CD14-positive monocyte (primary cell): Measurements from ENCODE around the gene GNG5. TPM values are rescaled to one million over a fixed set of nuclear protein-coding genes. Genes with fewer than 3 reads are reported as not detected.
A peak's percentile ranks its signal among the peaks of the same experiment; 100 is the strongest.

Source experiments
- DNase-seq, 3 donors: peaks; one replicate each; pipeline ENCODE4 v3.0.0-alpha.2; 2011 to 2022
- H2AFZ ChIP-seq: 2 replicates; pipeline ENCODE4 v1.6.0; 2012; ENCODE audit warnings: mild to moderate bottlenecking, low read depth, low read length, inconsistent platforms; ENCODE audit not compliant: insufficient read depth, poor library complexity, severe bottlenecking
- H3K27ac ChIP-seq, 2 donors: 1 replicate in 1 of 2; 2 replicates in 1 of 2; pipeline ENCODE4 v1.5.1; 2012 to 2013; ENCODE audit warnings: low read length in 2 of 2, control low read depth in 1 of 2, inconsistent platforms in 1 of 2, low read depth in 1 of 2, mild to moderate bottlenecking in 1 of 2
- H3K27me3 ChIP-seq, 2 donors: one replicate each; pipeline versions ENCODE4 v1.6.0 to v1.6.1; 2011 to 2013; ENCODE audit warnings: low read length in 2 of 2; ENCODE audit not compliant: control insufficient read depth in 2 of 2, insufficient read depth in 2 of 2
- H3K36me3 ChIP-seq, 2 donors: replicated peaks in 1 of 2; 1 replicate in 1 of 2; 2 replicates in 1 of 2; pipeline versions ENCODE4 v1.5.1 to v1.6.1; 2012 to 2013; ENCODE audit warnings: low read length in 2 of 2, control low read depth in 1 of 2, inconsistent platforms in 1 of 2, mild to moderate bottlenecking in 1 of 2; ENCODE audit not compliant: insufficient read depth in 2 of 2, control insufficient read depth in 1 of 2
- H3K4me1 ChIP-seq, 2 donors: 1 replicate in 1 of 2; 2 replicates in 1 of 2; pipeline versions ENCODE4 v1.5.1 to v1.6.1; 2012 to 2013; ENCODE audit warnings: low read length in 2 of 2, control low read depth in 1 of 2, inconsistent platforms in 1 of 2, mild to moderate bottlenecking in 1 of 2, moderate library complexity in 1 of 2; ENCODE audit not compliant: insufficient read depth in 2 of 2, control insufficient read depth in 1 of 2
- H3K4me2 ChIP-seq: replicated peaks from 2 replicates; pipeline ENCODE3; 2012; ENCODE audit warnings: low read length, moderate library complexity, mild to moderate bottlenecking; ENCODE audit not compliant: poor library complexity, severe bottlenecking; ENCODE audit errors: extremely low read depth
- H3K4me3 ChIP-seq, 3 experiments: fragments of 200-600 bp in 1 of 3; sonication (generic) in 1 of 3; replicated peaks in 1 of 3; 1 replicate in 2 of 3; 2 replicates in 1 of 3; pipeline ENCODE4 v1.5.1; 2011 to 2013; ENCODE audit warnings: low read length in 3 of 3, mild to moderate bottlenecking in 3 of 3, control low read depth in 2 of 3, low read depth in 2 of 3, inconsistent platforms in 1 of 3, moderate library complexity in 1 of 3
- H3K79me2 ChIP-seq: 2 replicates; pipeline ENCODE4 v1.6.0; 2012; ENCODE audit warnings: mild to moderate bottlenecking, control low read depth, inconsistent platforms, low read length, moderate library complexity; ENCODE audit not compliant: insufficient read depth
- H3K9ac ChIP-seq: 2 replicates; pipeline ENCODE4 v1.6.0; 2017; ENCODE audit warnings: low read length, mild to moderate bottlenecking; ENCODE audit not compliant: insufficient read depth, poor library complexity, severe bottlenecking
- H3K9me3 ChIP-seq, 2 donors: replicated peaks in 1 of 2; 1 replicate in 1 of 2; 2 replicates in 1 of 2; pipeline versions ENCODE4 v1.5.1 to v1.6.1; 2012 to 2013; ENCODE audit warnings: low read length in 2 of 2, control low read depth in 1 of 2; ENCODE audit not compliant: control insufficient read depth in 1 of 2, insufficient read depth in 1 of 2
- H4K20me1 ChIP-seq: 2 replicates; pipeline ENCODE4 v1.6.0; 2012; ENCODE audit warnings: mild to moderate bottlenecking, low read length, control low read depth, moderate library complexity; ENCODE audit not compliant: insufficient read depth
- H3K27ac Mint-ChIP-seq, 7 donors: one replicate each; pipeline ENCODE4 v1.8.0; 2020; ENCODE audit warnings: mild to moderate bottlenecking in 7 of 7, mixed read lengths in 7 of 7, moderate library complexity in 6 of 7, inconsistent platforms in 2 of 7
- H3K27me3 Mint-ChIP-seq, 3 donors: one replicate each; pipeline ENCODE4 v1.8.0; 2021 to 2022; ENCODE audit warnings: low read depth in 3 of 3, mild to moderate bottlenecking in 3 of 3, mixed read lengths in 3 of 3, moderate library complexity in 3 of 3, inconsistent platforms in 1 of 3
- H3K36me3 Mint-ChIP-seq, 2 donors: one replicate each; pipeline ENCODE4 v1.8.0; 2020; ENCODE audit warnings: mixed read lengths in 2 of 2, inconsistent platforms in 1 of 2, mild to moderate bottlenecking in 1 of 2
- H3K4me1 Mint-ChIP-seq: one replicate; pipeline ENCODE4 v1.8.0; 2020; ENCODE audit warnings: mild to moderate bottlenecking, mixed read lengths
- H3K4me3 Mint-ChIP-seq, 2 donors: one replicate each; pipeline ENCODE4 v1.8.0; 2020; ENCODE audit warnings: mild to moderate bottlenecking in 2 of 2, mixed read lengths in 2 of 2, moderate library complexity in 1 of 2
- H3K9me3 Mint-ChIP-seq, 7 donors: one replicate each; pipeline ENCODE4 v1.8.0; 2020 to 2022; ENCODE audit warnings: mixed read lengths in 7 of 7, mild to moderate bottlenecking in 6 of 7, moderate library complexity in 6 of 7, inconsistent platforms in 2 of 7
- WGBS: methylation state at CpG from one replicate; pipeline ENCODE4 v1.1.5; 2013; ENCODE audit warnings: missing lambda C conversion rate; ENCODE audit not compliant: insufficient coverage; 5-methylcytosine and 5-hydroxymethylcytosine counted together
- intact Hi-C, 2 donors: fragments of 100-400 bp; cut with micrococcal nuclease; formaldehyde crosslinking; loops; one replicate each; pipeline versions ENCODE4 v1.15.0 to v1.15.1; 2023
- polyA plus RNA-seq, 3 donors: library from polyadenylated mRNA; depleted of rRNA in 1 of 3; unstranded in 2 of 3; stranded (reverse) in 1 of 3; fragments of 300-500 nt in 2 of 3; fragments of >200 nt in 1 of 3; fragmentation: Illumina TruSeq in 2 of 3; gene quantifications; 1 replicate in 2 of 3; 2 replicates in 1 of 3; pipeline ENCODE4 v1.2.3, GENCODE V29; 2012 to 2021
- TF ChIP-seq, protein P1 (sequence below): fragments of 200-600 bp; IDR thresholded peaks from one replicate; pipeline ENCODE4 v1.8.0; 2022; ENCODE audit warnings: antibody characterized with exemption, mild to moderate bottlenecking

The GNG5 gene
- polyA plus RNA-seq, 3 donors: 135 to 555 (median 377) TPM

DNA sequence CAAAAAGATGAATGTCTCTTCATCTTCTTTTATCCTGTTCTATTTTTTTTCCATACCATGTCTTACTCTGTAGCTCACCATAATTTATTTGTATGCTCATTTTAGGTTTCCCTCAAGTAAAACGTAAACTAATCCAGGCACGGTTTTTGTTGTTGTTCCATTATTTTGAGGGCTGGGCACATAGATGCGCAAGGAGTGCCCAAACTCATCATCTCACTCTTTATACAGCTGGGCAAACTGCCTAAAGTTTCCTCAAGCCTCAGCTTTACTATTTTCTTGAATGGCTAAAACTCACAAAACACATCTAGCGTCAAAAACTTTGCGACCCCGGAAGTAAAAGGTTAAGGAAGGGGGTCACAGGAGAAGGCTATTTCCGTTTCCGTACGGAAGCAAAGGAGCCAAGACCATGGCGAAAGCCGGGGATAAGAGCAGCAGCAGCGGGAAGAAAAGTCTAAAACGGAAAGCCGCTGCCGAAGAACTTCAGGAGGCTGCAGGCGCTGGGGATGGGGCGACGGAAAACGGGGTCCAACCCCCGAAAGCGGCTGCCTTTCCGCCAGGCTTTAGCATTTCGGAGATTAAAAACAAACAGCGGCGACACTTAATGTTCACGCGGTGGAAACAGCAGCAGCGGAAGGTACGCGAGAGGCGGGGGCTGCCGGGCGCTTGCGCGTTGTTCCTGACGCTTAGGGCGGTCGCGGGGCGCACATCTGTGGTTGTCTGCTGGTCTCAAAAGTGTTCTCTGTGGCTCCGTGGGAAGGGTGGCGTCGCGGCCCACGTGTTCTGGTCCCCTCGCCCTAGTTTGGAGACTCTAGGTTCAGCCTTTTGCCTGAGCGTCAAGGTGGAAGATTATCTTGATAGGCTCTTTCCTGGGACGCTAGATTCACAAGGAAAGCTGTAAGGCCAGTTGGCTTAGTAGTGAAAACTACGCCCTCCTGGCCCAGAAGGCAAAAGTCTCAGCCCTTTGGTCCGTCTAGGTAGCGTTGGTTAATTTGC, 27.2 kb downstream of the GNG5 start, which contains the start of gene RPF1:
Gene RPF1, plus strand, starts transcription at position 391 of the 993 bp plus-strand sequence. Its CDS starts 16 bp downstream, at position 407.
- Histone ChIP-seq H3K4me2 (peak within 1 kb of the TSS; percentile 77), H3K9ac (peak within 1 kb of the TSS; percentile 84), H3K27ac (peak within 1 kb of the TSS; percentile 90 to 91), H4K20me1 (peaks cover 16% of the 10 kb centered on the region), H3K9me3 (no peaks in the 10 kb centered on the region), H2AFZ (peak within 1 kb of the TSS; percentile 94), H3K4me1 (peaks cover 18 to 30% of the 10 kb centered on the region in 2 donors), H3K27me3 (peaks cover 5 to 8% of the 10 kb centered on the region in 2 donors), H3K36me3 (peaks cover 14 to 29% of the 10 kb centered on the region in 2 donors), H3K79me2 (peaks cover 53% of the 10 kb centered on the region), H3K4me3 (peak within 1 kb of the TSS; percentile 84 to 95 (median 92))
- H3K4me3 Mint-ChIP-seq: peak within 1 kb of the TSS; percentile 98 to 99
- peaks cover 31 to 34% of the 10 kb centered on the region in 2 donors for H3K36me3 Mint-ChIP-seq
- intact Hi-C loops: no loop called here
- peaks cover 34% of the 10 kb centered on the region for H3K4me1 Mint-ChIP-seq
- H3K27me3 Mint-ChIP-seq: peaks cover 4 to 24% (median 13%) of the 10 kb centered on the region in 3 donors
- 2% methylated on average over 46 of the region's 51 CpGs for WGBS
- H3K9me3 Mint-ChIP-seq: peaks cover 9 to 20% (median 13%) of the 10 kb centered on the region in 7 donors
- peak; percentile 61 to 76 (median 76) for DNase-seq
- TF ChIP-seq, protein P1, sequence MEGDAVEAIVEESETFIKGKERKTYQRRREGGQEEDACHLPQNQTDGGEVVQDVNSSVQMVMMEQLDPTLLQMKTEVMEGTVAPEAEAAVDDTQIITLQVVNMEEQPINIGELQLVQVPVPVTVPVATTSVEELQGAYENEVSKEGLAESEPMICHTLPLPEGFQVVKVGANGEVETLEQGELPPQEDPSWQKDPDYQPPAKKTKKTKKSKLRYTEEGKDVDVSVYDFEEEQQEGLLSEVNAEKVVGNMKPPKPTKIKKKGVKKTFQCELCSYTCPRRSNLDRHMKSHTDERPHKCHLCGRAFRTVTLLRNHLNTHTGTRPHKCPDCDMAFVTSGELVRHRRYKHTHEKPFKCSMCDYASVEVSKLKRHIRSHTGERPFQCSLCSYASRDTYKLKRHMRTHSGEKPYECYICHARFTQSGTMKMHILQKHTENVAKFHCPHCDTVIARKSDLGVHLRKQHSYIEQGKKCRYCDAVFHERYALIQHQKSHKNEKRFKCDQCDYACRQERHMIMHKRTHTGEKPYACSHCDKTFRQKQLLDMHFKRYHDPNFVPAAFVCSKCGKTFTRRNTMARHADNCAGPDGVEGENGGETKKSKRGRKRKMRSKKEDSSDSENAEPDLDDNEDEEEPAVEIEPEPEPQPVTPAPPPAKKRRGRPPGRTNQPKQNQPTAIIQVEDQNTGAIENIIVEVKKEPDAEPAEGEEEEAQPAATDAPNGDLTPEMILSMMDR: no peak
- H3K27ac Mint-ChIP-seq: peak within 1 kb of the TSS; percentile 95 to 99 (median 98)

DNA sequence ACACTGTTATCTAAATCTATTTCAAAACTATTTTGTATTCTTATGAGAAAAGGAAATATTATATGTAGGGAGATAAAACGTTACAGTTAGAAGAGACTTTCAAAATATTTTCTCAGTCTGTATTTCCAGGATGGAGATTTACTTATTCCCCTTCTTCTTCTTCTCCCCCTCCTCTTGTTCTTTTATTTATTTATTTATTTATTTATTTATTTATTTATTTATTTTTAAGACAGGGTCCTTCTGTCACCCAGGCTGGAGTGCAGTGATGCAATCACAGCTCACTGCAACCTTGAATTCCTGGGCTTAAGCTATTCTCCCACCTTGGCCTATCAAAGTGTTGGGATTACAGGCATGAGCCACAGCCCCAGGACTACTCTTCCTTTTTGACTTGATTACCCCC, 30.2 kb downstream of the GNG5 start:
- peaks cover 21 to 44% (median 23%) of the 10 kb centered on the region in 3 donors for H3K27me3 Mint-ChIP-seq
- intact Hi-C loops: no loop called here
- H3K36me3 ChIP-seq: peaks cover 0 to 2% of the 10 kb centered on the region in 2 donors
- H3K9ac ChIP-seq: no peak overlapping the region
- peaks cover 9 to 21% (median 15%) of the 10 kb centered on the region in 7 donors for H3K9me3 Mint-ChIP-seq
- H3K4me1 Mint-ChIP-seq: peaks cover 18% of the 10 kb centered on the region
- H3K4me3 ChIP-seq: no peak overlapping the region
- peaks cover 15 to 25% of the 10 kb centered on the region in 2 donors for H3K27me3 ChIP-seq
- peaks cover 7 to 11% of the 10 kb centered on the region in 2 donors for H3K36me3 Mint-ChIP-seq
- H3K4me2 ChIP-seq: no peak overlapping the region
- no peak for DNase-seq
- H4K20me1 ChIP-seq: peaks cover 4% of the 10 kb centered on the region
- H3K4me3 Mint-ChIP-seq: no peak overlapping the region
- WGBS: no CpG with 5 or more reads among the region's 1 CpG
- H3K27ac Mint-ChIP-seq: no peak overlapping the region
- peaks cover 16 to 22% of the 10 kb centered on the region in 2 donors for H3K4me1 ChIP-seq
- H3K9me3 ChIP-seq: no peaks in the 10 kb centered on the region
- no peak overlapping the region for H2AFZ ChIP-seq
- TF ChIP-seq, protein P1: no peak
- no peak overlapping the region for H3K27ac ChIP-seq
- H3K79me2 ChIP-seq: peaks cover 28% of the 10 kb centered on the region
